IMR-90 (cell line): ENCODE data around the gene DUSP28. TPM values are rescaled to one million over a fixed set of nuclear protein-coding genes. Genes with fewer than 3 reads are reported as not detected.

Source experiments
- ATAC-seq: fragments of 200-7000 bp; cut with Tn5 transposase; 2 replicates; pipeline ENCODE4 v1.9.1; 2020; ENCODE audit warnings: low read depth, mild to moderate bottlenecking, moderate library complexity
- BruUV-seq: library from RNA; stranded (reverse); fragments of 400-500 nt; replicated peaks from 2 replicates; lab custom pipeline; 2021; lab: Mats Ljungman, UMichigan
- CTCF ChIA-PET: fragments of 300-600 bp; formaldehyde crosslinking; extraction: SDS; loops from one replicate; lab custom pipeline; 2021; ENCODE audit warnings: antibody characterized with exemption; lab: Yijun Ruan, JAX
- POLR2A ChIA-PET: fragments of 300-600 bp; sonication (Branson Sonifier 250); formaldehyde crosslinking; loops from one replicate; lab custom pipeline; 2022; ENCODE audit warnings: antibody characterized with exemption; ENCODE audit not compliant: unreplicated experiment; lab: Charles Lee
- DNase-seq: peaks from one replicate; pipeline ENCODE4 v3.0.0; 2013
- H2AFZ ChIP-seq: replicated peaks from 2 replicates; pipeline ENCODE3; 2013; ENCODE audit warnings: low read length, mild to moderate bottlenecking; ENCODE audit not compliant: poor library complexity
- H2AK5ac ChIP-seq: 2 replicates; pipeline ENCODE4 v1.6.1; 2013; ENCODE audit warnings: low read depth, low read length, inconsistent platforms
- H2AK9ac ChIP-seq: replicated peaks from 2 replicates; pipeline ENCODE3; 2013; ENCODE audit warnings: mild to moderate bottlenecking, low read depth, low read length, moderate library complexity; ENCODE audit not compliant: poor library complexity
- H2BK120ac ChIP-seq: 2 replicates; pipeline ENCODE4 v1.6.1; 2013; ENCODE audit warnings: low read depth, low read length, inconsistent platforms
- H2BK15ac ChIP-seq: 3 replicates; pipeline ENCODE4 v1.6.1; 2013; ENCODE audit warnings: low read depth, low read length, inconsistent platforms
- H2BK20ac ChIP-seq: 2 replicates; pipeline ENCODE4 v1.6.1; 2013; ENCODE audit warnings: low read depth, mild to moderate bottlenecking, inconsistent platforms, low read length, moderate library complexity
- H2BK5ac ChIP-seq: 2 replicates; pipeline ENCODE4 v1.6.1; 2013; ENCODE audit warnings: mild to moderate bottlenecking, low read depth, low read length, inconsistent platforms; ENCODE audit not compliant: poor library complexity, severe bottlenecking
- H3K14ac ChIP-seq: replicated peaks from 2 replicates; pipeline ENCODE4 v1.6.1; 2013; ENCODE audit warnings: low read depth, low read length, inconsistent platforms
- H3K18ac ChIP-seq: 2 replicates; pipeline ENCODE4 v1.6.1; 2013; ENCODE audit warnings: low read depth, low read length, control low read depth
- H3K23ac ChIP-seq: 2 replicates; pipeline ENCODE4 v1.6.1; 2013; ENCODE audit warnings: low read depth, low read length, inconsistent platforms
- H3K27ac ChIP-seq: 2 replicates; pipeline ENCODE4 v1.5.1; 2013; ENCODE audit warnings: mild to moderate bottlenecking, control low read depth, low read length; ENCODE audit not compliant: insufficient read depth
- H3K27me3 ChIP-seq: 2 replicates; pipeline ENCODE4 v1.6.1; 2013; ENCODE audit warnings: low read length; ENCODE audit not compliant: control insufficient read depth, insufficient read depth
- H3K36me3 ChIP-seq: 2 replicates; pipeline ENCODE4 v1.6.1; 2013; ENCODE audit warnings: low read length, mixed read lengths; ENCODE audit not compliant: control insufficient read depth, insufficient read depth
- H3K4ac ChIP-seq: 2 replicates; pipeline ENCODE4 v1.6.1; 2013; ENCODE audit warnings: low read depth, low read length, inconsistent platforms
- H3K4me1 ChIP-seq: 2 replicates; pipeline ENCODE4 v1.6.1; 2013; ENCODE audit warnings: low read length, mixed read lengths; ENCODE audit not compliant: control insufficient read depth, insufficient read depth
- H3K4me2 ChIP-seq: 2 replicates; pipeline ENCODE4 v1.6.1; 2013; ENCODE audit warnings: low read depth, mild to moderate bottlenecking, control low read depth, low read length, moderate library complexity
- H3K4me3 ChIP-seq: 2 replicates; pipeline ENCODE4 v1.5.1; 2013; ENCODE audit warnings: low read depth, mild to moderate bottlenecking, control low read depth, low read length, moderate library complexity; ENCODE audit not compliant: insufficient read depth
- H3K56ac ChIP-seq: 2 replicates; pipeline ENCODE4 v1.6.1; 2013; ENCODE audit warnings: low read length, inconsistent platforms; ENCODE audit not compliant: insufficient read depth; ENCODE audit errors: extremely low read depth
- H3K79me1 ChIP-seq, 2 experiments: 2 replicates each; pipeline ENCODE4 v1.6.1; 2013; ENCODE audit warnings: low read length in 2 of 2, inconsistent platforms in 1 of 2, low read depth in 1 of 2
- H3K9ac ChIP-seq: 2 replicates; pipeline ENCODE4 v1.6.1; 2013; ENCODE audit warnings: low read depth, low read length, control low read depth
- H3K9me1 ChIP-seq: 2 replicates; pipeline ENCODE4 v1.6.1; 2013; ENCODE audit warnings: low read length, inconsistent platforms; ENCODE audit not compliant: insufficient read depth
- H3K9me3 ChIP-seq: 2 replicates; pipeline ENCODE4 v1.6.1; 2013; ENCODE audit warnings: low read length; ENCODE audit not compliant: control insufficient read depth, insufficient read depth
- H4K20me1 ChIP-seq: 2 replicates; pipeline ENCODE4 v1.6.1; 2013; ENCODE audit warnings: low read length, inconsistent platforms; ENCODE audit not compliant: insufficient read depth
- H4K5ac ChIP-seq: 2 replicates; pipeline ENCODE4 v1.6.1; 2013; ENCODE audit warnings: mild to moderate bottlenecking, low read depth, low read length, control low read depth
- H4K8ac ChIP-seq, 2 experiments: 2 replicates each; pipeline ENCODE4 v1.6.1; 2013; ENCODE audit warnings: low read depth in 2 of 2, low read length in 2 of 2, control low read depth in 1 of 2, inconsistent platforms in 1 of 2
- H4K91ac ChIP-seq: 2 replicates; pipeline ENCODE4 v1.6.1; 2013; ENCODE audit warnings: low read depth, low read length, inconsistent platforms; ENCODE audit not compliant: insufficient read depth
- BHLHE40 ChIP-seq: fragments of 150-350 bp; IDR thresholded peaks from 2 replicates; pipeline ENCODE4 v1.6.1; 2016; ENCODE audit warnings: mild to moderate bottlenecking, low read depth, low read length
- CEBPB ChIP-seq: IDR thresholded peaks from 2 replicates; pipeline ENCODE4 v1.6.1; 2012; ENCODE audit warnings: low read depth, low read length, improper control_type of control experiment
- CHD1 ChIP-seq: IDR thresholded peaks from 2 replicates; pipeline ENCODE4 v1.6.1; 2012; ENCODE audit warnings: low read depth, low read length, improper control_type of control experiment
- CTCF ChIP-seq: conservative IDR thresholded peaks from 2 replicates; pipeline ENCODE4 v1.5.1; 2012; ENCODE audit warnings: mild to moderate bottlenecking, low read depth, low read length, improper control_type of control experiment
- FOS ChIP-seq: fragments of 150-350 bp; IDR thresholded peaks from 2 replicates; pipeline ENCODE4 v1.6.1; 2016; ENCODE audit warnings: low read depth, low read length
- MAZ ChIP-seq: IDR thresholded peaks from 2 replicates; pipeline ENCODE4 v1.6.1; 2012; ENCODE audit warnings: low read depth, mild to moderate bottlenecking, low read length, improper control_type of control experiment, moderate library complexity, borderline replicate concordance
- MXI1 ChIP-seq: IDR thresholded peaks from 2 replicates; pipeline ENCODE4 v1.6.1; 2012; ENCODE audit warnings: low read depth, mild to moderate bottlenecking, low read length, moderate library complexity, borderline replicate concordance
- NFE2L2 ChIP-seq: fragments of 150-350 bp; IDR thresholded peaks from 2 replicates; pipeline ENCODE4 v1.6.1; 2016; ENCODE audit warnings: low read depth, mild to moderate bottlenecking, low read length
- POLR2A ChIP-seq: IDR thresholded peaks from 2 replicates; pipeline ENCODE4 v1.6.1; 2012; ENCODE audit warnings: mild to moderate bottlenecking, low read depth, low read length
- RAD21 ChIP-seq: IDR thresholded peaks from 2 replicates; pipeline ENCODE4 v1.6.1; 2012; ENCODE audit warnings: low read length, improper control_type of control experiment
- RCOR1 ChIP-seq: IDR thresholded peaks from 2 replicates; pipeline ENCODE4 v1.6.1; 2012; ENCODE audit warnings: mild to moderate bottlenecking, low read length, improper control_type of control experiment; ENCODE audit not compliant: insufficient replicate concordance
- RFX5 ChIP-seq: IDR thresholded peaks from 2 replicates; pipeline ENCODE4 v1.8.0; 2012; ENCODE audit warnings: low read depth, mild to moderate bottlenecking, low read length, moderate library complexity
- SMC3 ChIP-seq: fragments of 150-350 bp; IDR thresholded peaks from 2 replicates; pipeline ENCODE4 v1.6.1; 2016; ENCODE audit warnings: low read depth, mild to moderate bottlenecking, antibody characterized with exemption, low read length, moderate library complexity
- USF2 ChIP-seq: fragments of 150-350 bp; IDR thresholded peaks from 2 replicates; pipeline ENCODE4 v1.6.1; 2017; ENCODE audit warnings: mild to moderate bottlenecking, antibody characterized with exemption, low read length, low read depth
- WGBS, 2 experiments: methylation state at CpG; one replicate each; pipeline versions ENCODE4 v1.1.5 to v1.1.7; 2013; ENCODE audit warnings: missing lambda C conversion rate in 2 of 2; ENCODE audit not compliant: insufficient read length in 1 of 2; ENCODE audit errors: extremely low coverage in 2 of 2; 5-methylcytosine and 5-hydroxymethylcytosine counted together
- dilution Hi-C: fragments of 300-500 bp; cut with HindIII; formaldehyde crosslinking; loops from one replicate; pipeline ENCODE4 v1.14.3; 2018; ENCODE audit warnings: low sequenced_read_pairs; ENCODE audit not compliant: unreplicated experiment
- in situ Hi-C: fragments of 300-500 bp; cut with MboI; formaldehyde crosslinking; loops from 3 replicates; pipeline ENCODE4 v1.14.3; 2019; ENCODE audit warnings: low sequenced_read_pairs, inconsistent platforms, mixed read lengths
- intact Hi-C: fragments of 100-400 bp; cut with micrococcal nuclease; formaldehyde crosslinking; loops from 2 replicates; pipeline ENCODE4 v1.10.0; 2022
- polyA plus RNA-seq, 3 experiments: library from polyadenylated mRNA; depleted of rRNA; stranded (reverse); fragments of >200 nt; gene quantifications; 2 replicates each; pipeline ENCODE4 v1.2.3, GENCODE V29; 2012; ENCODE audit warnings: low replicate concordance in 1 of 3
- total RNA-seq: library from RNA; depleted of rRNA; stranded (reverse); fragments of >200 nt; gene quantifications from 2 replicates; pipeline ENCODE4 v1.2.3, GENCODE V29; 2012

The DUSP28 gene
- total and polyA plus RNA-seq, 2 of the 4 experiments (the other 2 are of a cell fraction) = 1.1 to 3.3 TPM

GRCh38 chr2:240586919-240587800 is 27.0 kb downstream of the DUSP28 start:
- in situ Hi-C loops (no loop called here), intact Hi-C loops (no loop called here), dilution Hi-C loops (no loop called here)
- no peak overlapping the region for H2BK120ac ChIP-seq
- H3K9me1 ChIP-seq = peaks cover 22% of the 10 kb centered on the region; the same call in 1 of the 2 replicates
- H2AFZ ChIP-seq = peak overlapping the region; percentile 92
- H3K23ac ChIP-seq = 0 out of 2 replicates have a peak overlapping the region, but pooled peaks have one; percentile 39
- BruUV-seq = no TSS peak
- H3K36me3 ChIP-seq = peaks cover 21% of the 10 kb centered on the region
- H2AK5ac ChIP-seq = no peak overlapping the region; the same call in 1 of the 2 replicates
- H2BK5ac ChIP-seq = no peak overlapping the region
- no peak overlapping the region; a peak in 1 of 4 replicates for H4K8ac ChIP-seq
- H4K91ac ChIP-seq = peak overlapping the region; percentile 53; the same call in 1 of the 2 replicates
- no peaks in the 10 kb centered on the region for H3K27me3 ChIP-seq
- peak overlapping the region; percentile 70 for H3K9ac ChIP-seq
- TF ChIP-seq SMC3 (no peak), MAZ (no peak), CHD1 (no peak), POLR2A (no peak), FOS (no peak), BHLHE40 (no peak), CEBPB (no peak), MXI1 (no peak), RFX5 (no peak), CTCF (no peak), RAD21 (no peak), USF2 (no peak; the same call in 1 of the 2 replicates), NFE2L2 (no peak), RCOR1 (no peak)
- H3K18ac ChIP-seq = no peak overlapping the region
- no peak overlapping the region for H2BK15ac ChIP-seq
- 3% methylated on average over 18 of the region's 62 CpGs; no CpG with 5 or more reads in 1 of the 2 experiments for WGBS, 2 experiments
- peak overlapping the region; percentile 77 for H2AK9ac ChIP-seq
- H3K4me3 ChIP-seq = peak overlapping the region; percentile 81
- H3K27ac ChIP-seq = peak overlapping the region; percentile 35; the same call in 1 of the 2 replicates
- H4K20me1 ChIP-seq = peaks cover 13% of the 10 kb centered on the region
- ChIA-PET CTCF (interaction anchor here (1.2 kb wide), 1 partner anchor 17 kb away, joined by 4 read pairs; no protein-coding TSS in a partner anchor), POLR2A (interaction anchor here (0.6 to 0.8 kb wide), 2 partner anchors 7 to 73 kb away, joined by 3 to 4 read pairs; no protein-coding TSS in a partner anchor)
- peaks cover 15% of the 10 kb centered on the region for H3K4me1 ChIP-seq
- ATAC-seq (peak; percentile 19), DNase-seq (no peak)
- H3K4me2 ChIP-seq = peak overlapping the region; percentile 92
- H4K5ac ChIP-seq = no peak overlapping the region
- H3K79me1 ChIP-seq = peaks cover 25 to 67% of the 10 kb centered on the region in 2 experiments
- H3K4ac ChIP-seq = peak overlapping the region; percentile 38; the same call in 1 of the 2 replicates
- H3K56ac ChIP-seq = no peak overlapping the region
- H2BK20ac ChIP-seq = no peak overlapping the region
- no peaks in the 10 kb centered on the region for H3K9me3 ChIP-seq
- 0 out of 2 replicates have a peak overlapping the region, but pooled peaks have one; percentile 31 for H3K14ac ChIP-seq
